Neural cell (in vitro differentiated cells): ENCODE measurements around the gene TPST2. TPM values are rescaled to one million over a fixed set of nuclear protein-coding genes. Genes with fewer than 3 reads are reported as not detected.

Experiments
- H2AFZ ChIP-seq: fragments of 200-600, 300-800 bp; sonication (generic), shearing (Covaris generic); 2 replicates; pipeline ENCODE4 v1.6.0; 2014; ENCODE audit warnings: low read depth, mild to moderate bottlenecking, antibody characterized with exemption, low read length, moderate library complexity
- H3F3A ChIP-seq: fragments of 200-600 bp; shearing (Covaris generic); 2 replicates; pipeline ENCODE4 v1.6.1; 2016; ENCODE audit warnings: mild to moderate bottlenecking, moderate library complexity, mixed read lengths, antibody characterized with exemption, low read length; ENCODE audit not compliant: insufficient read depth, poor library complexity, severe bottlenecking
- H3K27ac ChIP-seq: fragments of 200-600, 300-800 bp; sonication (generic), shearing (Covaris generic); 2 replicates; pipeline ENCODE4 v1.5.1; 2014; ENCODE audit warnings: mild to moderate bottlenecking, low read length, moderate library complexity
- H3K27me3 ChIP-seq: fragments of 300-800, 200-600 bp; sonication (generic), shearing (Covaris generic); 2 replicates; pipeline ENCODE4 v1.6.0; 2014; ENCODE audit warnings: mild to moderate bottlenecking, low read depth, low read length, moderate library complexity; ENCODE audit not compliant: insufficient read depth
- H3K36me3 ChIP-seq: fragments of 300-800, 200-600 bp; sonication (generic), shearing (Covaris generic); 2 replicates; pipeline ENCODE4 v1.5.1; 2014; ENCODE audit warnings: mild to moderate bottlenecking, antibody characterized with exemption, low read length, moderate library complexity; ENCODE audit not compliant: insufficient read depth
- H3K4me2 ChIP-seq: fragments of 300-800, 200-600 bp; sonication (generic), shearing (Covaris generic); 2 replicates; pipeline ENCODE4 v1.6.0; 2014; ENCODE audit warnings: mild to moderate bottlenecking, low read length
- H3K4me3 ChIP-seq: fragments of 300-800, 200-600 bp; sonication (generic), shearing (Covaris generic); 2 replicates; pipeline ENCODE4 v1.5.1; 2014; ENCODE audit warnings: mild to moderate bottlenecking, low read length, moderate library complexity
- H3K79me2 ChIP-seq: fragments of 200-600 bp; shearing (Covaris generic); replicated peaks from 2 replicates; pipeline ENCODE4 v1.6.0; 2014; ENCODE audit warnings: mild to moderate bottlenecking, low read length, moderate library complexity; ENCODE audit not compliant: insufficient read depth
- H3K9ac ChIP-seq: fragments of 300-800, 200-600 bp; sonication (generic), shearing (Covaris generic); 2 replicates; pipeline ENCODE4 v1.6.1; 2016; ENCODE audit warnings: mild to moderate bottlenecking, low read length, mixed read lengths
- H3K9me2 ChIP-seq: fragments of 200-600 bp; shearing (Covaris generic); 2 replicates; pipeline ENCODE4 v1.6.1; 2016; ENCODE audit warnings: mild to moderate bottlenecking, low read length, mixed read lengths; ENCODE audit not compliant: insufficient read depth
- H3K9me3 ChIP-seq: fragments of 200-600, 300-800 bp; sonication (generic), shearing (Covaris generic); 2 replicates; pipeline ENCODE4 v1.6.1; 2016; ENCODE audit warnings: mild to moderate bottlenecking, mixed run types, low read length, moderate library complexity, mixed read lengths
- H4K20me1 ChIP-seq: fragments of 200-600 bp; shearing (Covaris generic); 2 replicates; pipeline ENCODE4 v1.6.1; 2016; ENCODE audit warnings: mild to moderate bottlenecking, mixed run types; ENCODE audit not compliant: insufficient read depth
- CTCF ChIP-seq: fragments of 450-650 bp; IDR thresholded peaks from 2 replicates; pipeline ENCODE4 v1.5.1; 2014; ENCODE audit warnings: antibody characterized with exemption, mild to moderate bottlenecking, moderate library complexity; ENCODE audit not compliant: poor library complexity, severe bottlenecking
- EP300 ChIP-seq: fragments of 450-650 bp; conservative IDR thresholded peaks from 2 replicates; pipeline ENCODE4 v1.6.1; 2014; ENCODE audit warnings: antibody characterized with exemption, mild to moderate bottlenecking, moderate library complexity; ENCODE audit not compliant: poor library complexity, severe bottlenecking
- EZH2 ChIP-seq: fragments of 200-600, 300-800 bp; shearing (Covaris generic), sonication (generic); IDR thresholded peaks from 2 replicates; pipeline ENCODE4 v1.6.1; 2014; ENCODE audit warnings: antibody characterized with exemption, low read length, borderline replicate concordance, mild to moderate bottlenecking; ENCODE audit not compliant: insufficient read depth, poor library complexity, severe bottlenecking
- MXI1 ChIP-seq: fragments of 450-650 bp; conservative IDR thresholded peaks from 2 replicates; pipeline ENCODE4 v1.6.1; 2014; ENCODE audit warnings: antibody characterized with exemption, mild to moderate bottlenecking; ENCODE audit not compliant: poor library complexity, severe bottlenecking
- POLR2AphosphoS5 ChIP-seq: IDR thresholded peaks from 2 replicates; pipeline ENCODE4 v1.6.1; 2012
- RAD21 ChIP-seq: fragments of 450-650 bp; conservative IDR thresholded peaks from 2 replicates; pipeline ENCODE4 v1.6.1; 2014; ENCODE audit warnings: antibody characterized with exemption, mild to moderate bottlenecking, moderate library complexity
- REST ChIP-seq: IDR thresholded peaks from 2 replicates; pipeline ENCODE4 v1.6.1; 2012; ENCODE audit warnings: borderline replicate concordance
- SMC3 ChIP-seq: fragments of 450-650 bp; conservative IDR thresholded peaks from 2 replicates; pipeline ENCODE4 v1.6.1; 2014; ENCODE audit warnings: antibody characterized with exemption, mild to moderate bottlenecking, moderate library complexity; ENCODE audit not compliant: poor library complexity
- TAF1 ChIP-seq: IDR thresholded peaks from 2 replicates; pipeline ENCODE4 v1.6.1; 2012; ENCODE audit warnings: low read depth
- polyA plus RNA-seq: library from polyadenylated mRNA; depleted of rRNA; stranded (reverse); fragments of >200 nt; gene quantifications from 2 replicates; pipeline ENCODE4 v1.2.3, GENCODE V29; 2014

Gene TPST2
- polyA plus RNA-seq, 1 donor from 2014 or later, result 16.6 TPM

- Histone ChIP-seq H4K20me1 (no peaks in the 10 kb centered on the region), H3K4me3 (no peak overlapping the region), H3K4me2 (no peak overlapping the region), H2AFZ (no peak overlapping the region), H3K9me3 (no peaks in the 10 kb centered on the region), H3K27ac (no peak overlapping the region), H3F3A (no peaks in the 10 kb centered on the region), H3K27me3 (no peaks in the 10 kb centered on the region), H3K9ac (no peak overlapping the region), H3K9me2 (no peaks in the 10 kb centered on the region), H3K79me2 (no peaks in the 10 kb centered on the region), H3K36me3 (no peaks in the 10 kb centered on the region)
- TF ChIP-seq SMC3 (no peak), POLR2AphosphoS5 (no peak), RAD21 (no peak), MXI1 (no peak), CTCF (no peak), EP300 (no peak), TAF1 (no peak)
Observed at GRCh38 chr22:26527574-26528465, 62.1 kb downstream of the TPST2 start.

GRCh38 chr22:26527167-26527566 is 62.8 kb downstream of the TPST2 start:
- no peaks in the 10 kb centered on the region for H3K27me3 ChIP-seq
- no peaks in the 10 kb centered on the region for H3F3A ChIP-seq
- H3K9ac ChIP-seq, result no peak overlapping the region
- TF ChIP-seq TAF1 (no peak), RAD21 (no peak), SMC3 (no peak), REST (no peak), CTCF (no peak), MXI1 (no peak), EP300 (no peak), POLR2AphosphoS5 (no peak), EZH2 (no peak)
- no peak overlapping the region for H2AFZ ChIP-seq
- H3K27ac ChIP-seq, result no peak overlapping the region
- no peak overlapping the region for H3K4me3 ChIP-seq
- H4K20me1 ChIP-seq, result no peaks in the 10 kb centered on the region
- no peaks in the 10 kb centered on the region for H3K79me2 ChIP-seq
- no peaks in the 10 kb centered on the region for H3K9me3 ChIP-seq
- no peak overlapping the region for H3K4me2 ChIP-seq
- H3K36me3 ChIP-seq, result no peaks in the 10 kb centered on the region
- no peaks in the 10 kb centered on the region for H3K9me2 ChIP-seq
